ENCODE data around the gene PAEP.

Gene PAEP

DNA sequence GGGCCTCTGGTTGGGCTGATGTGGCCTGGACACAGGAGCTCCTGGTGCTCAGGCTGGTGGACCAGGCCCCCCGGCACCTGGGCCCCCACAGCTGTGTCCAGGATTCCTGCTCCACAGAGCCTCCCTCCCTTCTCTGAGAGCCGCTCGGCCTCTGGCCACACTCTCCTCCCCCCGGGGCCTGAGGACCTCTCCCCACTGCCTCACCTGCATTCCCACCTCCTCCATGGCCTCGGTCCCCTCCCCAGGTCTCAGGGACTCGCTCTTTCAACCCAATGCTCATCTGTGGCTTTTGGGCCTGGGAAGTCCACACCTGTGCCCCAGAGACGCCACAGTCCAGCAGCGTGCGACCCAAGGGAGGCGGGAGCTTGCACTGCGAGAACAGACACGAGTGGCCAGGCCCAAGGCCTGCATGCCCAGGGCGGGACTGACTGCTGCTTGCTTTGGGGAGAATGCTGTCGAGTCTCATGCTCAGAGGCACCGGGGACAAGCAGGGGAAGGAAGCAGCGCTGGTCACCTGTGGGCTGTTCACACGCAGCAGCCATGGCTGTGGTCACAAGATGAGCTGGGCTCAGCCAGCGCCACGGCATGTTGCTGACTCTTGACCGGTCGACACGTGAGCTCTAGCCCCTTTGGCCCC, 14.6 kb downstream of the PAEP start:
- no peaks in the 10 kb centered on the region for H3K27me3 ChIP-seq (ENCODE audit: control insufficient read depth, insufficient read depth, low read length)
- no peak overlapping the region for H3K4me3 ChIP-seq (ENCODE audit: low read length)
- H3K36me3 ChIP-seq (ENCODE audit: control insufficient read depth, insufficient read depth, low read length), result no peaks in the 10 kb centered on the region
- H3K4me1 ChIP-seq (ENCODE audit: control insufficient read depth, insufficient read depth, low read length), result no peaks in the 10 kb centered on the region
- H3K9ac ChIP-seq (ENCODE audit: low read length), result no peak overlapping the region
- H3K9me3 ChIP-seq (ENCODE audit: control insufficient read depth, low read length), result no peaks in the 10 kb centered on the region

DNA sequence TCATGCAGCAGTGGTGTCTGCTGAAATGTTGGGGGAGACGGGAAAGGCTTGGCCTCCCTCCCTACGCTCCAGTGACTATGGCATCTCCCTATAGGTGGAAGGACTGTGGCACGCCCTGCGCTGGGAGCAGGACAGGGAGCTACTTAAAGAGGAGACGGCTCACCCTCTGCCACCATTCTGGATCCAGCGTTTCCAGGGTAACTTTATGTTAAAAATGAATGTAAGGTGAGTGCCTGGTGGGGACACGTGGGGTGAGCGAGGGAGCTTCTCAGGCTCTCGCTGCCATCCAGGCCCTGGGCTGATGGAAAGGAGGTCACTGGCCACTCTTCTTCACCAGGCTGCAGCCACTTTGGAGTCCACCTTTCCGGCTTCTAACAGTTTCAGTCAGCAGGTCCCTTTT, 15.7 kb downstream of the PAEP start:
- no peak overlapping the region for H3K4me3 ChIP-seq (ENCODE audit: low read length)
- no peaks in the 10 kb centered on the region for H3K36me3 ChIP-seq (ENCODE audit: control insufficient read depth, insufficient read depth, low read length)
- no peaks in the 10 kb centered on the region for H3K4me1 ChIP-seq (ENCODE audit: control insufficient read depth, insufficient read depth, low read length)
- H3K27me3 ChIP-seq (ENCODE audit: control insufficient read depth, insufficient read depth, low read length), result no peaks in the 10 kb centered on the region
- H3K9ac ChIP-seq (ENCODE audit: low read length), result no peak overlapping the region
- H3K9me3 ChIP-seq (ENCODE audit: control insufficient read depth, low read length), result no peaks in the 10 kb centered on the region

DNA sequence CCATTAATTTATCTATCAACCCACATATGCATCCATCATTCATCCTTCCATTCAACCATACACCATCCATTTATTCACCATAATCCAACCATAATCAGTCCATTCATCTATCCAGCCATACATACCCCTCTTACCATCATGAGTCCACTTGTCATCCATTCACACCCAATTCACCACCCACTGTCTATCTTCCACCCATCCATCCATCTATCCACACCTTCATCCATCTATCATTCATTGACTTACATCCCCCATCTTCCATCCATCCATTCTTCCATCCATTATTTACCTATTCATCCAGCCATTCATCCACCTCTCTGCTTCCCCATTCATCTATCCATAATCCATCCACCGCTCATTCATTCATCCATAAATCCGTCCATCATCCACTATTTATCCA, 17.8 kb downstream of the PAEP start:
- no peaks in the 10 kb centered on the region for H3K4me1 ChIP-seq (ENCODE audit: control insufficient read depth, insufficient read depth, low read length)

DNA sequence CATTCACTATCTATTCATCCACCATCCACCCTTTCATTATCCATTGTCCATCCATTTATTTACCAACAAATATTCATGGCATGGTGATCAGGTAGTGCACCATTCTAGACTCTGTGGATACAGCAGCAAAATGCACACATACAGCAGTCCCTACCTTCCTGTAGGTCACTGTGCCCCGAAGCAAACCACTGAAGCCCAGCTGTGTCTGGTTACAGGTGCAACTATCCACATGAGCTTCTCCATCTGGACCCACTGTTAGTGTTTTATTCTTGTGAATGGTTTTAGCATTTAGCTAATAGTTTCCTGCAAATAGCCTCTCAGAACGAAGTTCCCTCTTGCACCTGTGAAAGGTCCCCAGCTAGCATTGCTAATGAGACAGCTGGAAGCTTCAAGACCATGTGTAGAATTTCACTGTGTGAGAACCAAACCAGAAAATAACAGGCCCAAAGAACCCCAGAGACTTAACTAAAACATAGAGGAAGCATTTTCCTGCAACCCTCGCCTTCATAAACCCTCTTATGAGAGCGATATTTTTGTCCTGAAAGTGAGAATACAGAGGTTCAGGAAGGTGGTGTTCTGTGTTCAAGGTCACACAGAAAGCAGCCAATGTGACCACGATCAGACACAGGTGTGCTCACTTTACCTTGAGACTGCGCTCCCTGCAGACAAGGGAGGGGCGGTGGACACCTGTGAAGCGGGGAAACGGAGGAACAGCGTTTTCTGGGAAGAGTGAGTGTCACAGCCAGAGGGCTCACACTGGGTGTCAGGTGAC, 18.5 kb downstream of the PAEP start:
- Histone ChIP-seq H3K27me3 (ENCODE audit: control insufficient read depth, insufficient read depth, low read length) (no peaks in the 10 kb centered on the region), H3K4me3 (ENCODE audit: low read length) (no peak overlapping the region), H3K9ac (ENCODE audit: low read length) (no peak overlapping the region), H3K36me3 (ENCODE audit: control insufficient read depth, insufficient read depth, low read length) (no peaks in the 10 kb centered on the region), H3K4me1 (ENCODE audit: control insufficient read depth, insufficient read depth, low read length) (no peaks in the 10 kb centered on the region), H3K9me3 (ENCODE audit: control insufficient read depth, low read length) (no peaks in the 10 kb centered on the region)

More for the DNA sequence above, 17.8 kb downstream of the PAEP start:
- Histone ChIP-seq H3K4me3 (ENCODE audit: low read length) (no peak overlapping the region), H3K27me3 (ENCODE audit: control insufficient read depth, insufficient read depth, low read length) (no peaks in the 10 kb centered on the region), H3K36me3 (ENCODE audit: control insufficient read depth, insufficient read depth, low read length) (no peaks in the 10 kb centered on the region), H3K9me3 (ENCODE audit: control insufficient read depth, low read length) (no peaks in the 10 kb centered on the region), H3K9ac (ENCODE audit: low read length) (no peak overlapping the region)

DNA sequence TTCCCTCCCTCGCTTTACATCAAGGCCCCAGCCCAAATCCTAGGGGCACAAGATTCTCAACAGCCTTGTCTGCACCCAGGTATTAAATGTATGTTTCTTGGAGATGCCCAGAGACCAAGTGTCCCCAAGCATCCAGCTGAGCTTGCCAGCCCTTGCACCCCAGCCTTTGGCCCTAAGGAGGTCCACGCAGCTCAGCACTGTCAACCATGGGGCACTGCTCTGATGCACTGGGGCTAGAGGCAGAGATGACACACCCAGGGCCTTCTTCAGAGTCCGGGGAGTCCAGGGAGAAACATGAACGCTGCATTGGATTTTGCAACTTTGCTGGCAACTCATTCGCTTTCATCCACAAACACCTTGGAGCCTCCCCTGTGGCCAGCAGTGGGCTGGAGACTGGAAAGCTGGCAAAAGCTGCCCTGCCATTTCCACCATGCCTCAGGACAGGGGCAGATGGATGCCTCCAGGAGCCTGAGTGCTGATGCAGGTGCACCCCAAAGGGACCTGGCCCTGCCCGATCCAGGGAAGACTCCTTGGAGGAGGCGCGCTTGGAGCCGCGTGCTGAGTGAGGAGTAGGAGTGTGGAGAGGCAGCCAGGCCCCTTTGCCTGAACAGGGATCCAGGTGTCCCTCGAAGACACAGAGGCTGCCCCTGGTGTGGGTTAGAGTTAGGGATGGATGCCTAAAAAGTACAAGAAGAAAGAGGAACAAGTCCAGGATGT, 19.3 kb downstream of the PAEP start:
- H3K9ac ChIP-seq (ENCODE audit: low read length), result no peak overlapping the region
- H3K36me3 ChIP-seq (ENCODE audit: control insufficient read depth, insufficient read depth, low read length), result no peaks in the 10 kb centered on the region
- no peaks in the 10 kb centered on the region for H3K9me3 ChIP-seq (ENCODE audit: control insufficient read depth, low read length)
- no peaks in the 10 kb centered on the region for H3K4me1 ChIP-seq (ENCODE audit: control insufficient read depth, insufficient read depth, low read length)
- no peaks in the 10 kb centered on the region for H3K27me3 ChIP-seq (ENCODE audit: control insufficient read depth, insufficient read depth, low read length)
- H3K4me3 ChIP-seq (ENCODE audit: low read length), result no peak overlapping the region

DNA sequence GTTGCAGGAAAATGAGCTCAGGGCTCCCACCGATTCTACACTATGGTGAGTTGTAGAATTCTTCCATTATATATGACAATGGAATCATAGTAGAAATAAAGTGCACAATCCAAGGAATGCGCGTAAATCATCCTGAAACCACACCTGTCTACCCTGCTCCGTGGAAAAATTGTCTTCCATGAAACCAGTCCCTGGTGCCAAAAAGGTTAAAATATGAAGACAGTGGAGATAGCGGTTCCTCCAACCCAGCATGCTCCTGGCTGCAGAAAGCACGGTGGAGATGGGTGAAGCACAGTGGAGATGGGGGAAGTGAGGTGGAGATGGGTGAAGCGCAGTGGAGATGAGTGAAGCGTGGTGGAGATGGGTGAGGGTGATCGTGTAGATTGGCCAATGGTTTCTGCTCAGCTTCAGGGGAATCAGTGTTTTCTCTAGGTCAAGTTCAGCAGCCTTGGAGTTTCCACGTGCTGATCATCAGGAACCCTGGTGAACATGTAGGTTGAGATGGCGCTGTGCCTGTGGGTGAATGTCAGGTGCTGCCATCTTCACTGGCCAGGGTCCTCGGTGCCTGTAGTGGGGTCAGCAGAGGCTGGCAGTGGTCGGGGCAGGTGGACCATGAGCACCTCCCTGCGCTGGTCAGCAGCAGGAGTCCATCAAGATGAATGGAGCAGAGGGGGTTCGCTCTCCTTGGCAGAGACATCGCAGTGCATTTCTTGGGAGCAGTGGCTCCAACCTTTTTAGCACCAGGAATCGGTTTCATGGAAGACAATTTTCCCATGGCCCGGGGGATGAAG, 20.3 kb downstream of the PAEP start:
- no peak overlapping the region for H3K4me3 ChIP-seq (ENCODE audit: low read length)
- H3K36me3 ChIP-seq (ENCODE audit: control insufficient read depth, insufficient read depth, low read length), result no peaks in the 10 kb centered on the region
- H3K27me3 ChIP-seq (ENCODE audit: control insufficient read depth, insufficient read depth, low read length), result no peaks in the 10 kb centered on the region
- H3K9me3 ChIP-seq (ENCODE audit: control insufficient read depth, low read length), result no peaks in the 10 kb centered on the region
- no peaks in the 10 kb centered on the region for H3K4me1 ChIP-seq (ENCODE audit: control insufficient read depth, insufficient read depth, low read length)
- H3K9ac ChIP-seq (ENCODE audit: low read length), result no peak overlapping the region

DNA sequence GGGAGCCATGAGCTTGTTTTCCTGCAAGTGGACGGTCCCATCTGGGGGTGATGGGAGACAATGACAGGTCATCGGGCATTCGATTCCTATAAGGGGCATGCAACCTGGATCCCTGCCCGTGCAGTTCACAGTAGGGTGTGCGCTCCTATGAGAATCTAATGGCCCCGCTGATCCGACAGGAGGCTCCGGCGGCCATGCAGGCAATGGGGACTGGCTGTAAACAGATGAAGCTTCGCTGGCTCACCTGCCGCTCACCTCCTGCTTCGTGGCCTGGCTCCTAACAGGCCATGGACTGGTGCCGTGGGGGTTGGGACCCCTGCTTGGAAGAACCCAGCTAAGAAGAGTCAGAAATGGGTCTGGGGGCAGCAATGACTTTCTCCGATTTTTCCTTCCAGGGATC, 21.0 kb downstream of the PAEP start:
- H3K4me1 ChIP-seq (ENCODE audit: control insufficient read depth, insufficient read depth, low read length), result no peaks in the 10 kb centered on the region
- no peaks in the 10 kb centered on the region for H3K27me3 ChIP-seq (ENCODE audit: control insufficient read depth, insufficient read depth, low read length)
- no peaks in the 10 kb centered on the region for H3K9me3 ChIP-seq (ENCODE audit: control insufficient read depth, low read length)
- no peaks in the 10 kb centered on the region for H3K36me3 ChIP-seq (ENCODE audit: control insufficient read depth, insufficient read depth, low read length)
- H3K9ac ChIP-seq (ENCODE audit: low read length), result no peak overlapping the region
- no peak overlapping the region for H3K4me3 ChIP-seq (ENCODE audit: low read length)

GRCh38 chr9:135582966-135583687, 21.6 kb downstream of the PAEP start:
- H3K4me1 ChIP-seq (ENCODE audit: control insufficient read depth, insufficient read depth, low read length), result no peaks in the 10 kb centered on the region
- no peaks in the 10 kb centered on the region for H3K9me3 ChIP-seq (ENCODE audit: control insufficient read depth, low read length)
- no peaks in the 10 kb centered on the region for H3K36me3 ChIP-seq (ENCODE audit: control insufficient read depth, insufficient read depth, low read length)
- no peaks in the 10 kb centered on the region for H3K27me3 ChIP-seq (ENCODE audit: control insufficient read depth, insufficient read depth, low read length)
- no peak overlapping the region for H3K9ac ChIP-seq (ENCODE audit: low read length)
- H3K4me3 ChIP-seq (ENCODE audit: low read length), result no peak overlapping the region

- H3K36me3 ChIP-seq (ENCODE audit: control insufficient read depth, insufficient read depth, low read length), result no peaks in the 10 kb centered on the region
- no peaks in the 10 kb centered on the region for H3K9me3 ChIP-seq (ENCODE audit: control insufficient read depth, low read length)
- no peak overlapping the region for H3K9ac ChIP-seq (ENCODE audit: low read length)
- H3K4me1 ChIP-seq (ENCODE audit: control insufficient read depth, insufficient read depth, low read length), result no peaks in the 10 kb centered on the region
- H3K4me3 ChIP-seq (ENCODE audit: low read length), result no peak overlapping the region
- H3K27me3 ChIP-seq (ENCODE audit: control insufficient read depth, insufficient read depth, low read length), result no peaks in the 10 kb centered on the region
Observed at GRCh38 chr9:135583688-135584011, 22.1 kb downstream of the PAEP start.

DNA sequence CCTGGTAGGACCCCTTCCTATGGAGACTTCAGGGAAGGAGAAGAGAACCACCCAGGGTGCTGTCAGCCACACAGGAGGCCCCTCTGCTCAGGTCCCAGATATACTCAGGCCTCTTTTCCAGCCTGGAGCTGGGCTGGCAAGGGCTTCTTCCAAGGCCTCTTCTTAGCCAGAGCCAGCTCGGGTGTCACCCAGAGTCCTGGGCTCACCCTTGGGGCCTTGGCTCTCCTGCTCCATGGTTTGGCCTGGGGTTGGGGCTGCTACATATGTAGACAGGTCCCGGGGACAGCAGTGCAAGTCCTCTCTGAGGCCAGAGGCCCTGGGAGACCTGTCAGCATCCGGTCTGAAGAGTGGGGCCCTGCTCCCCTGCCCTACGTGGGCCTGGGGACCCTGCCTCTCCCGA, 22.8 kb downstream of the PAEP start:
- H3K4me1 ChIP-seq (ENCODE audit: control insufficient read depth, insufficient read depth, low read length), result no peaks in the 10 kb centered on the region
- H3K9ac ChIP-seq (ENCODE audit: low read length), result no peak overlapping the region
- no peaks in the 10 kb centered on the region for H3K9me3 ChIP-seq (ENCODE audit: control insufficient read depth, low read length)
- H3K4me3 ChIP-seq (ENCODE audit: low read length), result no peak overlapping the region
- H3K27me3 ChIP-seq (ENCODE audit: control insufficient read depth, insufficient read depth, low read length), result no peaks in the 10 kb centered on the region
- no peaks in the 10 kb centered on the region for H3K36me3 ChIP-seq (ENCODE audit: control insufficient read depth, insufficient read depth, low read length)

DNA sequence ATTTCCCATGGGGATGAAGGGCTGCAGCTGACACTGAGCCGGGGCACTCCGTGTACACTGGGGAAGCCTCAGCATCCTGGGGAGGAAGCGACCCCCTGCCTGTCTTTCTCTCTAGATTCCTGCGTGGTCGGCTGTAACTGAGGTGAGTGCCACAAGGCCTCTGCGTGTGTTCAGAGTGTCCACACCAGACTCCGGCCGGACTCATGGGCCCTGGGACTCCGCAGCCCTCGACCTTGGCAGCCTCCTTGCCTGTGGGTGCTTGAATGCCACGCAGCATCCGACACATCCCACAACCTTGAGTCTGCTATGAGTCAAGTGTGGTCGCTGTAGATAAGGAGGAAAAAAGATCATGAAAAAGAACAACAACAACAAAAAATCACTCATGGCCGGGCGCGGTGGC, 23.4 kb downstream of the PAEP start:
- Histone ChIP-seq H3K9ac (ENCODE audit: low read length) (no peak overlapping the region), H3K4me3 (ENCODE audit: low read length) (no peak overlapping the region), H3K36me3 (ENCODE audit: control insufficient read depth, insufficient read depth, low read length) (no peaks in the 10 kb centered on the region), H3K9me3 (ENCODE audit: control insufficient read depth, low read length) (no peaks in the 10 kb centered on the region), H3K27me3 (ENCODE audit: control insufficient read depth, insufficient read depth, low read length) (no peaks in the 10 kb centered on the region), H3K4me1 (ENCODE audit: control insufficient read depth, insufficient read depth, low read length) (no peaks in the 10 kb centered on the region)
